Measurements from ENCODE around the gene FCN3.

DNA sequence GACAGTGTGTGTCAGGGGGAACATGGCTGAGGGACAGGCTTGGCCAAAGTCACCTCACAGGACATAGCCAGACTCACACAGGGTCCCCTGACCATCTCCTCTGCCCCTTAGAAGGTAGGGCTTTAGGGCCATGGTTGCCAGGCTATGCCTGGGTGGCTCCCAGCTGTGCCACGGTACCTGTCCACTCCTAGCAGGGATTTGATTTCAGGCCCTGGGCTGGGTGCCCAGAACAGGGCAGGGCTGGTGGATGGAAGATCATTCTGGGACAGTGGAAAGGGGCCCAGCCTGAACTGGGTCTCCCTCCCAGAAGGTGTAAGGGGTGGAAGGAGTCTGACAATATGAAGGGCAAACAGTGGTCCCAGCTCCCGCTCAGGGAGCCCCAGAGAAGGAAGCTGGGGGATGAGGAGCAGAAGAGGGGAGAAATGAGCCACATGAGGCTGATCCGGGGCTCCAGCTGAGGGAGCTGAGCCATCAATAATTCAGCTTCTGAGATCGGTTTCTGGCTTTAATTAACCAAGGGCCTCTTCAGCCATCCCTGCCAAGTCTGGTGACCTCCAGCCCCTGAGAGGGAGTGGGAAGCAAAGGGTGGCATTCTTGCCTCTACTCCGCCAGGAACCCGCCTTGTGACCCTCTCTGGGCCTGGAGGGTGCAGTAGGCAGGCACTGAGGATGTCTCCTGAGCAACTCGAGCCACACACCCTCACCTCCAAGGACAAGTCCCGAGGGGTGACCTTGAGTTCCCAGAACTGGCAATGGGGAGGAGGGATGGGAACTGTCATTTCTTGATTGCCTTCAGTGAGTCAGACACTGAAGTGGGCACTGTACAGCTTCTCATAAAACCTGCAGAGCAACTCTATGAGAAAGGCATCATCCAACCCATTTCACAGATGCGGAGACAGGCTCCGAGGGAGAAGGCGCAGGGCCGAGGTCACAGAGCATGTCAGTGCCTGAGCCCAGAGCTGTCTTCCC, 6.4 kb upstream of the FCN3 start:
- no peak for TF ChIP-seq POLR2A (IDR thresholded peaks at IDR 0.05; ENCODE audit: low read depth, low read length)
- TF ChIP-seq POU2F2 (IDR thresholded peaks at IDR 0.05; ENCODE audit: low read depth, low read length): no peak
